ENCODE data around the gene ENTPD2.

ENTPD2 gene

GRCh38 chr9:137052998-137053943 is 590 bp downstream of the ENTPD2 start:
- no peak for TF ChIP-seq CTCF (IDR thresholded peaks at IDR 0.05; ENCODE audit: low read depth, low read length, missing control alignments)
- DNase-seq (ENCODE audit: extremely low read depth, low read depth): no peak
- no peak overlapping the region for H3K4me3 ChIP-seq (replicated peaks; ENCODE audit: low read depth, low read length)

- no peak for DNase-seq (ENCODE audit: extremely low read depth, low read depth)
Measured at GRCh38 chr9:137052293-137052692, 1.6 kb downstream of the ENTPD2 start.

GRCh38 chr9:137051145-137051724 is 2.6 kb downstream of the ENTPD2 start:
- TF ChIP-seq CTCF (IDR thresholded peaks at IDR 0.05; ENCODE audit: low read depth, low read length, missing control alignments): no peak
- H3K4me3 ChIP-seq (replicated peaks; ENCODE audit: low read depth, low read length): no peak overlapping the region
- DNase-seq (ENCODE audit: extremely low read depth, low read depth): no peak

More at GRCh38 chr9:137052293-137052692, 1.6 kb downstream of the ENTPD2 start:
- no peak for TF ChIP-seq CTCF (IDR thresholded peaks at IDR 0.05; ENCODE audit: low read depth, low read length, missing control alignments)
- no peak overlapping the region for H3K4me3 ChIP-seq (replicated peaks; ENCODE audit: low read depth, low read length)

- TF ChIP-seq CTCF (IDR thresholded peaks at IDR 0.05; ENCODE audit: low read depth, low read length, missing control alignments): no peak
- DNase-seq (ENCODE audit: extremely low read depth, low read depth): no peak
Measured at GRCh38 chr9:137050570-137050969, 3.3 kb downstream of the ENTPD2 start.

GRCh38 chr9:137049544-137050449 is 4.1 kb downstream of the ENTPD2 start:
- DNase-seq (ENCODE audit: extremely low read depth, low read depth): no peak

More at GRCh38 chr9:137050570-137050969, 3.3 kb downstream of the ENTPD2 start:
- H3K4me3 ChIP-seq (replicated peaks; ENCODE audit: low read depth, low read length): no peak overlapping the region

More at GRCh38 chr9:137049544-137050449, 4.1 kb downstream of the ENTPD2 start:
- no peak overlapping the region for H3K4me3 ChIP-seq (replicated peaks; ENCODE audit: low read depth, low read length)
- peak; percentile 58 for TF ChIP-seq CTCF (IDR thresholded peaks at IDR 0.05; ENCODE audit: low read depth, low read length, missing control alignments)

All from HFF-Myc (cell line).